AG10803 (cell line): Measurements from ENCODE around the gene KLHL29.

ENCODE experiments used
- DNase-seq: peaks from one replicate; pipeline ENCODE4 v3.0.0; 2010; ENCODE audit warnings: low read depth
- H3K4me3 ChIP-seq: 2 replicates; pipeline ENCODE4 v1.5.1; 2011; ENCODE audit warnings: mild to moderate bottlenecking, low read length, control low read depth
- TF ChIP-seq, protein P1 (sequence below): conservative IDR thresholded peaks from 2 replicates; pipeline ENCODE4 v1.5.1; 2011; ENCODE audit warnings: mild to moderate bottlenecking, low read length, control low read depth, inconsistent platforms

KLHL29 gene

GRCh38 chr2:23393722-23394121, 8.7 kb downstream of the KLHL29 start:
- DNase-seq: no peak
- TF ChIP-seq, protein P1, sequence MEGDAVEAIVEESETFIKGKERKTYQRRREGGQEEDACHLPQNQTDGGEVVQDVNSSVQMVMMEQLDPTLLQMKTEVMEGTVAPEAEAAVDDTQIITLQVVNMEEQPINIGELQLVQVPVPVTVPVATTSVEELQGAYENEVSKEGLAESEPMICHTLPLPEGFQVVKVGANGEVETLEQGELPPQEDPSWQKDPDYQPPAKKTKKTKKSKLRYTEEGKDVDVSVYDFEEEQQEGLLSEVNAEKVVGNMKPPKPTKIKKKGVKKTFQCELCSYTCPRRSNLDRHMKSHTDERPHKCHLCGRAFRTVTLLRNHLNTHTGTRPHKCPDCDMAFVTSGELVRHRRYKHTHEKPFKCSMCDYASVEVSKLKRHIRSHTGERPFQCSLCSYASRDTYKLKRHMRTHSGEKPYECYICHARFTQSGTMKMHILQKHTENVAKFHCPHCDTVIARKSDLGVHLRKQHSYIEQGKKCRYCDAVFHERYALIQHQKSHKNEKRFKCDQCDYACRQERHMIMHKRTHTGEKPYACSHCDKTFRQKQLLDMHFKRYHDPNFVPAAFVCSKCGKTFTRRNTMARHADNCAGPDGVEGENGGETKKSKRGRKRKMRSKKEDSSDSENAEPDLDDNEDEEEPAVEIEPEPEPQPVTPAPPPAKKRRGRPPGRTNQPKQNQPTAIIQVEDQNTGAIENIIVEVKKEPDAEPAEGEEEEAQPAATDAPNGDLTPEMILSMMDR: no peak

GRCh38 chr2:23394700-23395099, 9.7 kb downstream of the KLHL29 start:
- no peak for DNase-seq
- no peak overlapping the region for H3K4me3 ChIP-seq
- TF ChIP-seq, protein P1: no peak

More at GRCh38 chr2:23393722-23394121, 8.7 kb downstream of the KLHL29 start:
- no peak overlapping the region for H3K4me3 ChIP-seq

GRCh38 chr2:23397478-23397877, 12.5 kb downstream of the KLHL29 start:
- no peak overlapping the region for H3K4me3 ChIP-seq
- no peak for DNase-seq
- TF ChIP-seq, protein P1: no peak

DNA sequence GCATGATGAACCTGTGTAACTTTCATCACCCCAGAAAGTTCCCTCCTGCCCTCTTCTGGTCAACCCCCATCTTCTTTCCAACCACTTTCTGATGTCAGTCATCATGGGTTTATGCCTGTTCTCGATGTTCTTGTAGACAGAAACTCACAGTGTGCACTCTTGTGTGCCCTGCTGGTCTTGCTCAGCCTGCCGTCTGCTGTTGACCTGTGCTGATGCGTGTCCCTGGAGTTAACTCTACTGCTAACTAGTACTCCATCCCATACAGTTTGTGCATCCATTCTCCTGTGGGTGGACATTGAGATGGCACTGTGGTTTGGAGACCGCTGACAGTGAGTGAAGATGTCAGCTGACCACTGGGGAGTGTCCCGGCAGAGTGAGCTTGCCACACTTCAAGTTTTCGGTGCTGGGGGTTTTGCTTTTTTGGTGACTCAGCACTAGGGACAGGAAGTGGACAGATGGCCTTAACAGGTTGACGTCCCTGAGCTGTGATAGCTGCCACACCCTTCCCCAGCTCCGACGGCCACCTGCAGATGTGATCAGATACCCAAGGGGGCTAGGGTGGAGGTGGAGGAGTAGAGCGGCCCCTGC, 14.8 kb downstream of the KLHL29 start:
- no peak for DNase-seq

DNA sequence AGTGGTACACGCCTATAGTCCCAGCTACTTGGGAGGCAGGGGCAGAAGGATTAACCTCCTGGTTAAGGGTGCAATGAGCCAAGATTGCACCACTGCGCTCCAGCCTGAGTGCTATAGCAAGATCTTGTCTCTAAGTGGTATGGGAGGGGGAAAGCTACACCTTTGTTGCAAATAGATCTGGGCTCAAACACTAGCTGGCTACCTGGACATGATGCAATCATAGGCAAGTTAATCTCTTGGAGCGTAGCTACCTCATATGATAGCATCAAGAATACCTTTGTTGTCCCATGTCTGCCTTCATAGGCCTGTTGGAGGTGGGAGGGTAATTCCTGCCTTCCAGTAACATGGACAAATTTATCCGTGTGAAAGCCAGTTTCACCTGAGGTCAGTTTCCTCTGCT, 15.7 kb downstream of the KLHL29 start:
- H3K4me3 ChIP-seq: no peak overlapping the region
- DNase-seq: no peak
- TF ChIP-seq, protein P1: no peak

More for the DNA sequence above, 14.8 kb downstream of the KLHL29 start:
- TF ChIP-seq, protein P1: no peak
- H3K4me3 ChIP-seq: no peak overlapping the region

DNA sequence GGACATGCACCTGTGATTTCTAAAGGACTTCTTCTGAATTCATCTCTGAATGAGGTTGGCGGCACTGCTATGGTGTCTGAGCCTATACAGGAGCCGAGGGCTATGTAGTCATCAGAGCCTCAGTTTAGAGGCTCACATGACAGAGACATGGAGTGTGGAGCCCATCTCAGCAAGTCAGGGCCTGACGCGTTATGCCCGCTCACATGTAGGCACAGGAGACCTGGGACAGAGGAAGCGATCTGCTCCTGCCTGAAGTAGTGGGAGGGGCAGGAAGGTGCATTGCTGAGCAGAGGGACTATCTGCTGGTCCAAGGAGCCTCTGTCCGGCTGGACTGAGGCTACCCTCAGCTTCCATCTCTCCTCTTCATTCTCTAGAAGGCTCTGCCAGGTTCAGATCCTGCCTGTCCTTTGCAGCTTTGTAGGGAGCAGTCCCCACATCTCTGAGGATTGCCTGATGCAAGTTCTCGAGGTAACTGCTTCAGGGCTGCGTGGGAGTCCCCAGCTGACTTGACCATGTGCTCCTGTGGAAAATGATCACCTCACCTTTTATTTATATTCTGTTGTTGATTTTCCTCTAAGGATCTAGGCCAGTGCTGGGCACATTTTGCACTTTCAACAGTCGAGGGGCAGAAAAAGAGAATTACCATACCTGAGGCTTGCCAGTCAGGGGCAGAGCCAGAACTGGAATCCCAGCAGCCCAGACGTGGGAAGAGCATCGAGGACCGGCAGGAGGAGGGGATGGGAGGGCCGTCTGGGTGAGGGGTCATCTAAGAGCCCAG, 16.6 kb downstream of the KLHL29 start:
- TF ChIP-seq, protein P1: no peak
- no peak overlapping the region for H3K4me3 ChIP-seq
- no peak for DNase-seq

DNA sequence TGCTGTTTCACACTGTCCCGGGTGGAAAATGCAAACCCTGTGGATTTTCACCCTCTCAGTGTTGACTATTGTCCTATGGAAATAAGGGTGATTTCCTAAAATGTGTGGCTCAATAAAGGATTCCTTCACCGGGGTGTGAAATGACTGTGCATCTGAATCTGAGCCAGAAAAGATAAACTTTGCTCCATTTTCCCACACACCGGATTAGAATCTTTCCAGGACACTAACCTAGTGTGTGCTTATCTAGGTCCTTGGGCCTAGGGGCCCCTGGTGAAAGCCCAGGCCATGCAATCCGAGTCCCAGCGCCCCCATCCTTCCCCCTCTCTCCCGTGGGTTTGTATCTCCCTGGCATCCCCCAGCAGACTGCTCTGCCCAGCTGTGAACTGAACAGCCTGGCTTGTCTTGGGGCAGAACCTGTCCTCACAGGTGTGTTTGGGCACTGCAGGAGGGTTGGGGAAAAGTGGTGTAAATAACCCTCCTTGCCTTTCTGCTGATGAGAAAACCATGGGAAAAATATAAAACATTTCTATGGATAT, 17.3 kb downstream of the KLHL29 start:
- no peak overlapping the region for H3K4me3 ChIP-seq
- TF ChIP-seq, protein P1: no peak

More for the DNA sequence above, 17.3 kb downstream of the KLHL29 start:
- DNase-seq: no peak
